H1 (cell line): ENCODE results near the gene SPAG17. TPM values are rescaled to one million over a fixed set of nuclear protein-coding genes. Genes with fewer than 3 reads are reported as not detected.

Source experiments
- CTCF ChIA-PET: fragments of 300-600 bp; sonication (Branson Sonifier 250); formaldehyde crosslinking; loops from one replicate; lab custom pipeline; 2021; ENCODE audit not compliant: partially characterized antibody; lab: Charles Lee
- POLR2A ChIA-PET: fragments of 300-600 bp; sonication (Branson Sonifier 250); formaldehyde crosslinking; loops from one replicate; lab custom pipeline; 2021; ENCODE audit warnings: inconsistent platforms; ENCODE audit not compliant: partially characterized antibody; lab: Charles Lee
- DNase-seq, 2 experiments: peaks; one replicate each; pipeline versions ENCODE4 v3.0.0 to v3.0.0-alpha.2; 2010 to 2022; ENCODE audit warnings: low spot score in 2 of 2, low read depth in 1 of 2, mixed read lengths in 1 of 2
- FAIRE-seq: peaks from 2 replicates; lab custom pipeline; 2011; peaks lifted over from hg19 to GRCh38; lab: Jason Lieb, UNC
- H2AFZ ChIP-seq: 2 replicates; pipeline ENCODE4 v1.8.1; 2012; ENCODE audit warnings: low read length, inconsistent platforms
- H2AK5ac ChIP-seq: 2 replicates; pipeline ENCODE4 v1.6.1; 2013; ENCODE audit warnings: low read depth, low read length
- H2BK120ac ChIP-seq: replicated peaks from 2 replicates; pipeline ENCODE3; 2013; ENCODE audit warnings: low read depth, low read length, inconsistent platforms
- H2BK12ac ChIP-seq: 2 replicates; pipeline ENCODE4 v1.6.1; 2013; ENCODE audit warnings: low read depth, low read length
- H2BK15ac ChIP-seq: 2 replicates; pipeline ENCODE4 v1.6.1; 2013; ENCODE audit warnings: low read length
- H2BK20ac ChIP-seq: 2 replicates; pipeline ENCODE4 v1.6.1; 2013; ENCODE audit warnings: low read length
- H2BK5ac ChIP-seq: 2 replicates; pipeline ENCODE4 v1.6.1; 2013; ENCODE audit warnings: low read depth, low read length
- H3K14ac ChIP-seq: 2 replicates; pipeline ENCODE4 v1.6.1; 2013; ENCODE audit warnings: inconsistent platforms; ENCODE audit not compliant: insufficient read length
- H3K18ac ChIP-seq: 2 replicates; pipeline ENCODE4 v1.6.1; 2013; ENCODE audit warnings: low read length; ENCODE audit errors: extremely low read depth
- H3K23ac ChIP-seq: 2 replicates; pipeline ENCODE4 v1.6.1; 2013; ENCODE audit warnings: inconsistent platforms; ENCODE audit not compliant: insufficient read length
- H3K23me2 ChIP-seq: 2 replicates; pipeline ENCODE4 v1.6.1; 2013; ENCODE audit warnings: low read depth, low read length
- H3K27ac ChIP-seq: 2 replicates; pipeline ENCODE4 v1.6.1; 2011; ENCODE audit warnings: low read depth, low read length, inconsistent platforms
- H3K27me3 ChIP-seq, 4 experiments: replicated peaks in 1 of 4; 1 replicate in 1 of 4; 2 replicates in 3 of 4; pipeline versions ENCODE4 v1.6.1 to v1.8.1; 2011 to 2013; ENCODE audit warnings: low read length in 3 of 4, mild to moderate bottlenecking in 3 of 4, inconsistent platforms in 2 of 4, mixed read lengths in 2 of 4, moderate library complexity in 1 of 4; ENCODE audit not compliant: control insufficient read depth in 3 of 4, insufficient read depth in 3 of 4; ENCODE audit errors: extremely low read depth in 1 of 4
- H3K36me3 ChIP-seq, 4 experiments: 2 replicates each; pipeline versions ENCODE4 v1.6.1 to v1.8.1; 2011 to 2013; ENCODE audit warnings: mild to moderate bottlenecking in 4 of 4, low read length in 3 of 4, moderate library complexity in 2 of 4, control low read depth in 1 of 4, inconsistent platforms in 1 of 4; ENCODE audit not compliant: insufficient read depth in 4 of 4, control insufficient read depth in 2 of 4
- H3K4ac ChIP-seq: replicated peaks from 2 replicates; pipeline ENCODE3; 2013; ENCODE audit warnings: low read length, low read depth, mixed read lengths, inconsistent platforms; ENCODE audit not compliant: insufficient read length
- H3K4me1 ChIP-seq, 4 experiments: replicated peaks in 1 of 4; 1 replicate in 1 of 4; 2 replicates in 3 of 4; pipeline versions ENCODE4 v1.6.1 to v1.8.1; 2011 to 2013; ENCODE audit warnings: low read length in 3 of 4, inconsistent platforms in 2 of 4, mixed read lengths in 1 of 4; ENCODE audit not compliant: insufficient read depth in 4 of 4, control insufficient read depth in 3 of 4
- H3K4me2 ChIP-seq, 2 experiments: 2 replicates each; pipeline versions ENCODE4 v1.6.1 to v1.8.1; 2011 to 2013; ENCODE audit warnings: low read depth in 2 of 2, low read length in 2 of 2, control low read depth in 1 of 2, inconsistent platforms in 1 of 2, mild to moderate bottlenecking in 1 of 2; ENCODE audit not compliant: insufficient read depth in 1 of 2
- H3K4me3 ChIP-seq, 4 experiments: fragments of 200-600, 300-600 bp in 1 of 4; sonication (generic), shearing (Covaris generic), sonication (Bioruptor Twin) in 1 of 4; 2 replicates each; pipeline versions ENCODE4 v1.5.1 to v1.8.1; 2011 to 2016; ENCODE audit warnings: low read length in 4 of 4, low read depth in 3 of 4, control low read depth in 2 of 4, inconsistent platforms in 2 of 4, mild to moderate bottlenecking in 2 of 4, mixed read lengths in 1 of 4, moderate library complexity in 1 of 4; ENCODE audit not compliant: insufficient read depth in 2 of 4; ENCODE audit errors: extremely low read depth in 1 of 4
- H3K56ac ChIP-seq: replicated peaks from 2 replicates; pipeline ENCODE3; 2013; ENCODE audit warnings: low read depth, mild to moderate bottlenecking, mixed read lengths, low read length, inconsistent platforms; ENCODE audit not compliant: insufficient read length
- H3K79me1 ChIP-seq: 2 replicates; pipeline ENCODE4 v1.6.1; 2013; ENCODE audit warnings: low read depth, low read length, control low read depth
- H3K79me2 ChIP-seq, 2 experiments: 2 replicates each; pipeline versions ENCODE4 v1.6.1 to v1.8.1; 2012 to 2013; ENCODE audit warnings: low read length in 2 of 2, mild to moderate bottlenecking in 2 of 2, inconsistent platforms in 1 of 2; ENCODE audit not compliant: insufficient read depth in 2 of 2, control insufficient read depth in 1 of 2
- H3K9ac ChIP-seq, 4 experiments: replicated peaks in 1 of 4; 1 replicate in 1 of 4; 2 replicates in 3 of 4; pipeline versions ENCODE4 v1.6.1 to v1.8.1; 2011 to 2013; ENCODE audit warnings: low read depth in 3 of 4, low read length in 3 of 4, control low read depth in 2 of 4, mild to moderate bottlenecking in 2 of 4, moderate library complexity in 2 of 4, inconsistent platforms in 1 of 4; ENCODE audit errors: extremely low read depth in 1 of 4
- H3K9me3 ChIP-seq, 2 experiments: 2 replicates each; pipeline versions ENCODE4 v1.6.1 to v1.8.1; 2012 to 2013; ENCODE audit warnings: mild to moderate bottlenecking in 2 of 2, moderate library complexity in 2 of 2, control low read depth in 1 of 2, inconsistent platforms in 1 of 2, low read depth in 1 of 2, low read length in 1 of 2, mixed read lengths in 1 of 2; ENCODE audit not compliant: insufficient read depth in 2 of 2
- H4K20me1 ChIP-seq, 2 experiments: replicated peaks in 1 of 2; 2 replicates each; pipeline versions ENCODE3 to v1.8.1; 2011 to 2013; ENCODE audit warnings: inconsistent platforms in 2 of 2, low read length in 2 of 2, mild to moderate bottlenecking in 1 of 2; ENCODE audit not compliant: insufficient read depth in 2 of 2, control insufficient read depth in 1 of 2
- H4K5ac ChIP-seq: 2 replicates; pipeline ENCODE4 v1.6.1; 2013; ENCODE audit warnings: low read length, low read depth, mixed read lengths, inconsistent platforms; ENCODE audit not compliant: insufficient read length
- H4K8ac ChIP-seq: 2 replicates; pipeline ENCODE4 v1.8.0; 2013; ENCODE audit warnings: mild to moderate bottlenecking, moderate library complexity, low read length, inconsistent platforms; ENCODE audit not compliant: insufficient read depth; ENCODE audit errors: extremely low read depth
- H4K91ac ChIP-seq: replicated peaks from 2 replicates; pipeline ENCODE3; 2013; ENCODE audit warnings: low read length, mixed read lengths, inconsistent platforms; ENCODE audit not compliant: insufficient read length
- WGBS, 2 experiments: shearing (Covaris generic) in 1 of 2; methylation state at CpG; one replicate each; pipeline versions ENCODE4 v1.1.6 to v1.1.7; 2013 to 2015; ENCODE audit warnings: low lambda C conversion rate in 2 of 2, mixed read lengths in 2 of 2, inconsistent platforms in 1 of 2, low coverage in 1 of 2, missing lambda C conversion rate in 1 of 2; ENCODE audit not compliant: insufficient replicate concordance in 2 of 2, insufficient coverage in 1 of 2, insufficient read length in 1 of 2; ENCODE audit errors: extremely low coverage in 1 of 2, missing lambda C conversion rate in 1 of 2; 5-methylcytosine and 5-hydroxymethylcytosine counted together
- polyA plus RNA-seq, 7 experiments: library from polyadenylated mRNA; depleted of rRNA in 3 of 7; stranded (reverse) in 5 of 7; unstranded in 2 of 7; fragments of >200 nt in 5 of 7; fragments of 200-250 nt in 2 of 7; gene quantifications; 1 replicate in 5 of 7; 2 replicates in 1 of 7; 4 replicates in 1 of 7; pipeline versions ENCODE4 v1.2.1 to v1.2.3, GENCODE V29; 2011 to 2013; ENCODE audit warnings: missing spikeins in 2 of 7, mixed read lengths in 2 of 7
- total RNA-seq: library from RNA; stranded (reverse); fragmentation: NEBNext Ultra II Directional; extraction: Animal tissue kit (Norgen Biotek cat#: 25700); gene quantifications from 2 replicates; pipeline ENCODE4 v1.2.1, GENCODE V29; 2021

The SPAG17 gene
- total and polyA plus RNA-seq, 2 of the 8 experiments (the other 6 are each of a cell fraction or from before 2014, with no cell fraction given), result 0.56 to 0.62 TPM

DNA sequence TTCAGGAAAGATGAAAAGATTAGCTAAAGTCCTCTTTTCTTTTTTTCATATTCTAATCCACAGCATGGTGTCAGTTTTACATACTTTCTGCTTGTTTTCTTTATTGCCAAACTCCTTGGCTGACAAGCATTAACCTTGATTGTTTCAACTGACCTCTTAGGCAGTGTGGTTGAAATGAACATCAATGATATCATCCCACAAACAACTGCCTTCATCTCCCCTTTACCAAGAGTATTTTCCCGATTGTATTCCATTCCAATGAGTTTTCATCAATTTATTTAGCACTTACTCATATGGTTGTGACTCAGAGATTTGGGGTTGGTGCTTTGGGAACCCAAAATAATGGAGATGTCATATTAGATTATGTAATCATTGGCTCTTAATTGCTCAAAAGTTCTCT, 71.8 kb downstream of the SPAG17 start:
- POLR2A ChIA-PET, result no interaction called here
- H4K8ac ChIP-seq, result no peak overlapping the region
- FAIRE-seq (no peak), DNase-seq (no peak)
- H2AFZ ChIP-seq, result no peak overlapping the region
- 0 out of 7 replicates have a peak, but pooled peaks cover 0 to 3% (median 0%) of the 10 kb centered on the region in 4 experiments for H3K4me1 ChIP-seq
- H3K56ac ChIP-seq, result no peak overlapping the region
- H3K27me3 ChIP-seq, result no peaks in the 10 kb centered on the region
- no peak overlapping the region for H2BK12ac ChIP-seq
- H2BK120ac ChIP-seq, result no peak overlapping the region
- H3K27ac ChIP-seq, result no peak overlapping the region
- no peak overlapping the region for H3K14ac ChIP-seq
- H3K4me3 ChIP-seq, result no peak overlapping the region
- no peak overlapping the region for H4K5ac ChIP-seq
- H4K91ac ChIP-seq, result no peak overlapping the region
- CTCF ChIA-PET, result no interaction called here
- no peaks in the 10 kb centered on the region for H3K79me1 ChIP-seq
- H2BK20ac ChIP-seq, result no peak overlapping the region
- H3K9me3 ChIP-seq, result no peaks in the 10 kb centered on the region
- peak overlapping the region in 1 of 2 experiments; percentile 30; a peak in 1 of 4 replicates for H3K4me2 ChIP-seq
- no peaks in the 10 kb centered on the region for H3K23me2 ChIP-seq
- H3K9ac ChIP-seq, result no peak overlapping the region
- H2AK5ac ChIP-seq, result no peak overlapping the region
- no peak overlapping the region for H3K23ac ChIP-seq
- no peak overlapping the region for H2BK5ac ChIP-seq
- H2BK15ac ChIP-seq, result no peak overlapping the region
- WGBS, 2 experiments, result 50% methylated on average over 1 of the region's 1 CpG; no CpG with 5 or more reads in 1 of the 2 experiments
- H3K4ac ChIP-seq, result no peak overlapping the region
- H3K79me2 ChIP-seq, result no peaks in the 10 kb centered on the region
- no peak overlapping the region for H3K18ac ChIP-seq
- no peaks in the 10 kb centered on the region for H3K36me3 ChIP-seq
- no peaks in the 10 kb centered on the region for H4K20me1 ChIP-seq
